Measurements from ENCODE around the gene TM4SF4.

TM4SF4 gene

DNA sequence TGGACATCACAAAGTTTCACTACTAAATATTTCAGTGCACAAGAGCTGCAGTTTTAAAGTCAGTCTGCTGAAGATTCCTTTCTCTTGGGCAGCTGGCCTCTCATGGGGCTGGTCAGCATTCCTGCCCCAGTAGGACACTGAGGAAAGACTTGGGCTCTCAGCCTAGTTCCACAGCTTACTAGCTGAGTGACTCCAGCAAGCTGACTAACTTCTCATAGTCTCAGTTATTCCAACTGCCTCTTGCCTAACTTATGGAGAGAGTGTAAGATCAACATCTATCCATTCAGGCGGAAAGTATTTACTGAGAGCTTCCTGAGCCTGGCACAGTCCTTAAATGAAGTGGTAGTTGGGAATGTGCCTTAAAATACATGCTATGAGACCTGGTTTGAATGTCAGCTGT, 27.0 kb downstream of the TM4SF4 start (continued):
- TF ChIP-seq, protein P1, sequence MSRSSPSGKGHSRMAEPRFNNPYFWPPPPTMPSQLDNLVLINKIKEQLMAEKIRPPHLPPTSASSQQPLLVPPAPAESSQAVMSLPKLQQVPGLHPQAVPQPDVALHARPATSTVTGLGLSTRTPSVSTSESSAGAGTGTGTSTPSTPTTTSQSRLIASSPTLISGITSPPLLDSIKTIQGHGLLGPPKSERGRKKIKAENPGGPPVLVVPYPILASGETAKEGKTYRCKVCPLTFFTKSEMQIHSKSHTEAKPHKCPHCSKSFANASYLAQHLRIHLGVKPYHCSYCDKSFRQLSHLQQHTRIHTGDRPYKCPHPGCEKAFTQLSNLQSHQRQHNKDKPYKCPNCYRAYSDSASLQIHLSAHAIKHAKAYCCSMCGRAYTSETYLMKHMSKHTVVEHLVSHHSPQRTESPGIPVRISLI (tag by site-specific recombination; IDR thresholded peaks at IDR 0.05) = no peak
- TF ChIP-seq ZNF670 (tag by site-specific recombination; IDR thresholded peaks at IDR 0.05; ENCODE audit: low read depth) (no peak), ZNF214 (tag by site-specific recombination; IDR thresholded peaks at IDR 0.05; ENCODE audit: borderline replicate concordance) (no peak), KLF16 (tag by site-specific recombination; IDR thresholded peaks at IDR 0.05) (no peak), ZNF146 (tag by site-specific recombination; IDR thresholded peaks at IDR 0.05) (no peak), ZNF600 (tag by site-specific recombination; IDR thresholded peaks at IDR 0.05) (no peak), ZNF529 (tag by site-specific recombination; IDR thresholded peaks at IDR 0.05; ENCODE audit: insufficient replicate concordance) (no peak), ZSCAN30 (tag by site-specific recombination; IDR thresholded peaks at IDR 0.05) (no peak), RBAK (tag by site-specific recombination; IDR thresholded peaks at IDR 0.05) (no peak)
- TF ChIP-seq, protein P2, sequence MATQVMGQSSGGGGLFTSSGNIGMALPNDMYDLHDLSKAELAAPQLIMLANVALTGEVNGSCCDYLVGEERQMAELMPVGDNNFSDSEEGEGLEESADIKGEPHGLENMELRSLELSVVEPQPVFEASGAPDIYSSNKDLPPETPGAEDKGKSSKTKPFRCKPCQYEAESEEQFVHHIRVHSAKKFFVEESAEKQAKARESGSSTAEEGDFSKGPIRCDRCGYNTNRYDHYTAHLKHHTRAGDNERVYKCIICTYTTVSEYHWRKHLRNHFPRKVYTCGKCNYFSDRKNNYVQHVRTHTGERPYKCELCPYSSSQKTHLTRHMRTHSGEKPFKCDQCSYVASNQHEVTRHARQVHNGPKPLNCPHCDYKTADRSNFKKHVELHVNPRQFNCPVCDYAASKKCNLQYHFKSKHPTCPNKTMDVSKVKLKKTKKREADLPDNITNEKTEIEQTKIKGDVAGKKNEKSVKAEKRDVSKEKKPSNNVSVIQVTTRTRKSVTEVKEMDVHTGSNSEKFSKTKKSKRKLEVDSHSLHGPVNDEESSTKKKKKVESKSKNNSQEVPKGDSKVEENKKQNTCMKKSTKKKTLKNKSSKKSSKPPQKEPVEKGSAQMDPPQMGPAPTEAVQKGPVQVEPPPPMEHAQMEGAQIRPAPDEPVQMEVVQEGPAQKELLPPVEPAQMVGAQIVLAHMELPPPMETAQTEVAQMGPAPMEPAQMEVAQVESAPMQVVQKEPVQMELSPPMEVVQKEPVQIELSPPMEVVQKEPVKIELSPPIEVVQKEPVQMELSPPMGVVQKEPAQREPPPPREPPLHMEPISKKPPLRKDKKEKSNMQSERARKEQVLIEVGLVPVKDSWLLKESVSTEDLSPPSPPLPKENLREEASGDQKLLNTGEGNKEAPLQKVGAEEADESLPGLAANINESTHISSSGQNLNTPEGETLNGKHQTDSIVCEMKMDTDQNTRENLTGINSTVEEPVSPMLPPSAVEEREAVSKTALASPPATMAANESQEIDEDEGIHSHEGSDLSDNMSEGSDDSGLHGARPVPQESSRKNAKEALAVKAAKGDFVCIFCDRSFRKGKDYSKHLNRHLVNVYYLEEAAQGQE (tag by site-specific recombination; IDR thresholded peaks at IDR 0.05) = no peak
- TF ChIP-seq, protein P3, sequence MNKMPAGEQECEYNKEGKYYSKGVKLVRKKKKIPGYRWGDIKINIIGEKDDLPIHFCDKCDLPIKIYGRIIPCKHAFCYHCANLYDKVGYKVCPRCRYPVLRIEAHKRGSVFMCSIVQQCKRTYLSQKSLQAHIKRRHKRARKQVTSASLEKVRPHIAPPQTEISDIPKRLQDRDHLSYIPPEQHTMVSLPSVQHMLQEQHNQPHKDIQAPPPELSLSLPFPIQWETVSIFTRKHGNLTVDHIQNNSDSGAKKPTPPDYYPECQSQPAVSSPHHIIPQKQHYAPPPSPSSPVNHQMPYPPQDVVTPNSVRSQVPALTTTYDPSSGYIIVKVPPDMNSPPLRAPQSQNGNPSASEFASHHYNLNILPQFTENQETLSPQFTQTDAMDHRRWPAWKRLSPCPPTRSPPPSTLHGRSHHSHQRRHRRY (tag by site-specific recombination; IDR thresholded peaks at IDR 0.05) = no peak

DNA sequence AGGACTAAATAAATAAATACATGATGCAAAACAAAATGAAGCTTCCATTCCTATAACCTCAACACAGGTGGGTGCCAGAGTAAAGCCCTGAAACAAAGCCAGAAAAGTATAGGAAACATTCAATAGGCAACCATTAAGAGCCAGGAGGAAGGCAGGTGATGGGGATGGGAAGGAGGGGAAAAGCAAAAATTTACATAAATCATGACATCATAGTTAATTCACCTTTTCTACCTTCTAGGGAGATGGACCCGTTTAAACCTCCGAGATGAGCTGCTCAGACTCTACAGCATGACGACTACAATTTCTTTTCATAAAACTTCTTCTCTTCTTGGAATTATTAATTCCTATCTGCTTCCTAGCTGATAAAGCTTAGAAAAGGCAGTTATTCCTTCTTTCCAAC, 27.9 kb downstream of the TM4SF4 start:
- Histone ChIP-seq H3K36me3 (ENCODE audit: control insufficient read depth in 2 of 2, insufficient read depth in 1 of 2, low read length in 2 of 2) (no peaks in the 10 kb centered on the region), H3K4me1 (ENCODE audit: control insufficient read depth, insufficient read depth, low read length) (no peaks in the 10 kb centered on the region), H3K27ac (ENCODE audit: extremely low read depth, low read depth, low read length) (no peak overlapping the region), H3K4me3 (ENCODE audit: low read depth, low read length) (no peak overlapping the region), H3K9me3 (ENCODE audit: control insufficient read depth, insufficient read depth, low read depth, low read length) (no peaks in the 10 kb centered on the region)
- ChIA-PET CTCF (interaction anchor here (0.6 to 1.6 kb wide), 4 partner anchors 9 to 994 kb away, joined by 3 to 10 read pairs (median 4); no protein-coding TSS in a partner anchor), POLR2A (no interaction called here)
- TF ChIP-seq ZNF558 (tag by site-specific recombination; IDR thresholded peaks at IDR 0.05) = no peak
- TF ChIP-seq, protein P4, sequence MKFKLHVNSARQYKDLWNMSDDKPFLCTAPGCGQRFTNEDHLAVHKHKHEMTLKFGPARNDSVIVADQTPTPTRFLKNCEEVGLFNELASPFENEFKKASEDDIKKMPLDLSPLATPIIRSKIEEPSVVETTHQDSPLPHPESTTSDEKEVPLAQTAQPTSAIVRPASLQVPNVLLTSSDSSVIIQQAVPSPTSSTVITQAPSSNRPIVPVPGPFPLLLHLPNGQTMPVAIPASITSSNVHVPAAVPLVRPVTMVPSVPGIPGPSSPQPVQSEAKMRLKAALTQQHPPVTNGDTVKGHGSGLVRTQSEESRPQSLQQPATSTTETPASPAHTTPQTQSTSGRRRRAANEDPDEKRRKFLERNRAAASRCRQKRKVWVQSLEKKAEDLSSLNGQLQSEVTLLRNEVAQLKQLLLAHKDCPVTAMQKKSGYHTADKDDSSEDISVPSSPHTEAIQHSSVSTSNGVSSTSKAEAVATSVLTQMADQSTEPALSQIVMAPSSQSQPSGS (tag by site-specific recombination; IDR thresholded peaks at IDR 0.05; ENCODE audit: low read depth) = peak; percentile 60
- TF ChIP-seq, protein P5, sequence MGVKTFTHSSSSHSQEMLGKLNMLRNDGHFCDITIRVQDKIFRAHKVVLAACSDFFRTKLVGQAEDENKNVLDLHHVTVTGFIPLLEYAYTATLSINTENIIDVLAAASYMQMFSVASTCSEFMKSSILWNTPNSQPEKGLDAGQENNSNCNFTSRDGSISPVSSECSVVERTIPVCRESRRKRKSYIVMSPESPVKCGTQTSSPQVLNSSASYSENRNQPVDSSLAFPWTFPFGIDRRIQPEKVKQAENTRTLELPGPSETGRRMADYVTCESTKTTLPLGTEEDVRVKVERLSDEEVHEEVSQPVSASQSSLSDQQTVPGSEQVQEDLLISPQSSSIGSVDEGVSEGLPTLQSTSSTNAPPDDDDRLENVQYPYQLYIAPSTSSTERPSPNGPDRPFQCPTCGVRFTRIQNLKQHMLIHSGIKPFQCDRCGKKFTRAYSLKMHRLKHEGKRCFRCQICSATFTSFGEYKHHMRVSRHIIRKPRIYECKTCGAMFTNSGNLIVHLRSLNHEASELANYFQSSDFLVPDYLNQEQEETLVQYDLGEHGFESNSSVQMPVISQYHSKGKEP (tag by site-specific recombination; IDR thresholded peaks at IDR 0.05) = no peak
- TF ChIP-seq, protein P6, sequence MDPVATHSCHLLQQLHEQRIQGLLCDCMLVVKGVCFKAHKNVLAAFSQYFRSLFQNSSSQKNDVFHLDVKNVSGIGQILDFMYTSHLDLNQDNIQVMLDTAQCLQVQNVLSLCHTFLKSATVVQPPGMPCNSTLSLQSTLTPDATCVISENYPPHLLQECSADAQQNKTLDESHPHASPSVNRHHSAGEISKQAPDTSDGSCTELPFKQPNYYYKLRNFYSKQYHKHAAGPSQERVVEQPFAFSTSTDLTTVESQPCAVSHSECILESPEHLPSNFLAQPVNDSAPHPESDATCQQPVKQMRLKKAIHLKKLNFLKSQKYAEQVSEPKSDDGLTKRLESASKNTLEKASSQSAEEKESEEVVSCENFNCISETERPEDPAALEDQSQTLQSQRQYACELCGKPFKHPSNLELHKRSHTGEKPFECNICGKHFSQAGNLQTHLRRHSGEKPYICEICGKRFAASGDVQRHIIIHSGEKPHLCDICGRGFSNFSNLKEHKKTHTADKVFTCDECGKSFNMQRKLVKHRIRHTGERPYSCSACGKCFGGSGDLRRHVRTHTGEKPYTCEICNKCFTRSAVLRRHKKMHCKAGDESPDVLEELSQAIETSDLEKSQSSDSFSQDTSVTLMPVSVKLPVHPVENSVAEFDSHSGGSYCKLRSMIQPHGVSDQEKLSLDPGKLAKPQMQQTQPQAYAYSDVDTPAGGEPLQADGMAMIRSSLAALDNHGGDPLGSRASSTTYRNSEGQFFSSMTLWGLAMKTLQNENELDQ (tag by site-specific recombination; IDR thresholded peaks at IDR 0.05; ENCODE audit: low read depth) = no peak
- no peak for TF ChIP-seq PRDM1 (tag by site-specific recombination; IDR thresholded peaks at IDR 0.05)
- TF ChIP-seq ZNF354C (tag by site-specific recombination; IDR thresholded peaks at IDR 0.05; ENCODE audit: borderline replicate concordance, low read depth) = no peak
